Stimulated activated CD4-positive, alpha-beta T cell treated with anti-CD3 and anti-CD28 coated beads, Interleukin-4, amount 100 ng/mL, for 1 hour (primary cell): Measurements from ENCODE around the gene NPY4R2.
"Not testable (repeated sequence)": the region's sequence is repeated elsewhere in the genome, so short reads cannot be mapped to it uniquely, and the experiment has no call there.

Experiments
- DNase-seq: peaks from one replicate; pipeline ENCODE4 v3.0.0-alpha.2; 2020

The NPY4R2 gene

GRCh38 chr10:47918475-47918874 is at the start of gene NPY4R2:
Gene NPY4R2 (plus strand): TSS chr10:47918662. CDS start chr10:47921988, 3,326 bp downstream.
- DNase-seq: not testable (repeated sequence)

- DNase-seq: not testable (repeated sequence)
These were observed 47.6 kb upstream of the NPY4R2 start for GRCh38 chr10:47870887-47871286.

GRCh38 chr10:47871485-47872180 is 46.8 kb upstream of the NPY4R2 start:
- DNase-seq: not testable (repeated sequence)

GRCh38 chr10:47872236-47872635 is 46.2 kb upstream of the NPY4R2 start:
- not testable (repeated sequence) for DNase-seq

GRCh38 chr10:47884239-47884638 is 34.2 kb upstream of the NPY4R2 start:
- not testable (repeated sequence) for DNase-seq

- DNase-seq: not testable (repeated sequence)
These were observed 33.5 kb upstream of the NPY4R2 start for GRCh38 chr10:47884934-47885333.

- DNase-seq: not testable (repeated sequence)
These were observed 32.1 kb upstream of the NPY4R2 start for GRCh38 chr10:47886356-47886755.

GRCh38 chr10:47886827-47887226 is 31.6 kb upstream of the NPY4R2 start:
- DNase-seq: not testable (repeated sequence)

GRCh38 chr10:47890737-47891136 is 27.7 kb upstream of the NPY4R2 start:
- not testable (repeated sequence) for DNase-seq

GRCh38 chr10:47892494-47893261 is 25.8 kb upstream of the NPY4R2 start:
- DNase-seq: not testable (repeated sequence)

GRCh38 chr10:47894571-47894970 is 23.9 kb upstream of the NPY4R2 start:
- not testable (repeated sequence) for DNase-seq

- DNase-seq: not testable (repeated sequence)
These were observed 20.6 kb upstream of the NPY4R2 start for GRCh38 chr10:47897813-47898212.

GRCh38 chr10:47909333-47909732 is 9.1 kb upstream of the NPY4R2 start:
- not testable (repeated sequence) for DNase-seq

- DNase-seq: not testable (repeated sequence)
These were observed 8.0 kb upstream of the NPY4R2 start for GRCh38 chr10:47910486-47910885.

GRCh38 chr10:47914052-47914451 is 4.4 kb upstream of the NPY4R2 start:
- not testable (repeated sequence) for DNase-seq

GRCh38 chr10:47915849-47916548 is 2.5 kb upstream of the NPY4R2 start:
- not testable (repeated sequence) for DNase-seq

GRCh38 chr10:47920610-47921009 is 2.1 kb downstream of the NPY4R2 start:
- not testable (repeated sequence) for DNase-seq

GRCh38 chr10:47922503-47922902 is 4.0 kb downstream of the NPY4R2 start:
- DNase-seq: not testable (repeated sequence)

GRCh38 chr10:47924628-47925027 is 6.2 kb downstream of the NPY4R2 start:
- not testable (repeated sequence) for DNase-seq

GRCh38 chr10:47927147-47927916 is 8.9 kb downstream of the NPY4R2 start:
- not testable (repeated sequence) for DNase-seq

GRCh38 chr10:47928225-47928624 is 9.8 kb downstream of the NPY4R2 start:
- DNase-seq: not testable (repeated sequence)

- DNase-seq: not testable (repeated sequence)
These were observed 14.4 kb downstream of the NPY4R2 start for GRCh38 chr10:47932824-47933223.
